Endothelial cell of umbilical vein (primary cell): Measurements from ENCODE around the gene EEF1AKMT4. TPM values are rescaled to one million over a fixed set of nuclear protein-coding genes. Genes with fewer than 3 reads are reported as not detected.

Source experiments
- BruUV-seq: library from RNA; stranded (reverse); fragments of 400-500 nt; replicated peaks from 2 replicates; lab custom pipeline; 2021; lab: Mats Ljungman, UMichigan
- CTCF ChIA-PET: fragments of 300-600, 350-600 bp; sonication (Branson Sonifier 250); formaldehyde crosslinking; loops from one replicate; lab custom pipeline; 2021; ENCODE audit warnings: antibody characterized with exemption, inconsistent platforms; lab: Charles Lee
- POLR2A ChIA-PET: fragments of 300-600, 350-600 bp; sonication (Branson Sonifier 250); formaldehyde crosslinking; loops from one replicate; lab custom pipeline; 2021; ENCODE audit warnings: antibody characterized with exemption, inconsistent platforms; lab: Charles Lee
- DNase-seq: peaks from one replicate; pipeline ENCODE4 v3.0.0-alpha.2; 2011; ENCODE audit warnings: low read depth, low spot score
- FAIRE-seq: peaks from 2 replicates; lab custom pipeline; 2011; peaks lifted over from hg19 to GRCh38; lab: Jason Lieb, UNC
- H2AFZ ChIP-seq: 2 replicates; pipeline ENCODE4 v1.6.0; 2012; ENCODE audit warnings: low read depth, low read length, control low read depth, inconsistent platforms
- H3K27ac ChIP-seq: 2 replicates; pipeline ENCODE4 v1.5.1; 2011; ENCODE audit warnings: low read depth, mild to moderate bottlenecking, control low read depth, low read length, moderate library complexity; ENCODE audit not compliant: insufficient read depth
- H3K27me3 ChIP-seq, 2 experiments: 2 replicates each; pipeline versions ENCODE4 v1.6.0 to v1.6.1; 2011; ENCODE audit warnings: low read length in 2 of 2, mixed read lengths in 1 of 2; ENCODE audit not compliant: control insufficient read depth in 2 of 2, insufficient read depth in 2 of 2
- H3K36me3 ChIP-seq, 2 experiments: 2 replicates in 1 of 2; 3 replicates in 1 of 2; pipeline ENCODE4 v1.5.1; 2011; ENCODE audit warnings: low read length in 2 of 2, mild to moderate bottlenecking in 1 of 2, moderate library complexity in 1 of 2; ENCODE audit not compliant: control insufficient read depth in 2 of 2, insufficient read depth in 2 of 2; ENCODE audit errors: extremely low read depth in 1 of 2
- H3K4me1 ChIP-seq: 3 replicates; pipeline ENCODE4 v1.5.1; 2011; ENCODE audit warnings: mild to moderate bottlenecking, low read length; ENCODE audit not compliant: control insufficient read depth, insufficient read depth; ENCODE audit errors: extremely low read depth
- H3K4me2 ChIP-seq: 2 replicates; pipeline ENCODE4 v1.6.1; 2011; ENCODE audit warnings: low read length, control low read depth, mixed read lengths; ENCODE audit not compliant: insufficient read depth
- H3K4me3 ChIP-seq, 3 experiments: fragments of 200-600 bp in 1 of 3; sonication (generic), shearing (Covaris generic) in 1 of 3; replicated peaks in 1 of 3; 2 replicates each; pipeline ENCODE4 v1.5.1; 2011 to 2016; ENCODE audit warnings: control low read depth in 3 of 3, low read length in 3 of 3, mild to moderate bottlenecking in 2 of 3, inconsistent platforms in 1 of 3, low read depth in 1 of 3, moderate library complexity in 1 of 3; ENCODE audit not compliant: insufficient read depth in 1 of 3
- H3K79me2 ChIP-seq: 2 replicates; pipeline ENCODE4 v1.6.0; 2012; ENCODE audit warnings: low read length, inconsistent platforms; ENCODE audit not compliant: control insufficient read depth, insufficient read depth
- H3K9ac ChIP-seq: replicated peaks from 2 replicates; pipeline ENCODE3; 2011; ENCODE audit warnings: low read length, control low read depth; ENCODE audit not compliant: insufficient read depth; ENCODE audit errors: extremely low read depth
- H3K9me1 ChIP-seq: replicated peaks from 3 replicates; pipeline ENCODE4 v1.6.0; 2011; ENCODE audit warnings: mild to moderate bottlenecking, low read length; ENCODE audit not compliant: control insufficient read depth, insufficient read depth; ENCODE audit errors: extremely low read depth
- H3K9me3 ChIP-seq: replicated peaks from 2 replicates; pipeline ENCODE4 v1.5.1; 2012; ENCODE audit warnings: low read length, inconsistent platforms; ENCODE audit not compliant: control insufficient read depth, insufficient read depth
- H4K20me1 ChIP-seq: replicated peaks from 2 replicates; pipeline ENCODE3; 2011; ENCODE audit warnings: mild to moderate bottlenecking, low read length; ENCODE audit not compliant: control insufficient read depth, insufficient read depth; ENCODE audit errors: extremely low read depth
- EZH2 ChIP-seq: IDR thresholded peaks from 2 replicates; pipeline ENCODE4 v1.6.1; 2012; ENCODE audit warnings: borderline replicate concordance, low read depth, mild to moderate bottlenecking, moderate library complexity, low read length, inconsistent platforms; ENCODE audit not compliant: severe bottlenecking
- FOS ChIP-seq: IDR thresholded peaks from 2 replicates; pipeline ENCODE4 v1.6.1; 2011; ENCODE audit warnings: mild to moderate bottlenecking, low read length, moderate library complexity, borderline replicate concordance; ENCODE audit not compliant: insufficient read depth
- GATA2 ChIP-seq: IDR thresholded peaks from 2 replicates; pipeline ENCODE4 v1.7.0; 2011; ENCODE audit warnings: low read depth, mild to moderate bottlenecking, moderate library complexity, mixed read lengths, low read length; ENCODE audit not compliant: insufficient read length, insufficient read depth
- JUN ChIP-seq: IDR thresholded peaks from 2 replicates; pipeline ENCODE4 v1.6.1; 2011; ENCODE audit warnings: borderline replicate concordance, low read depth; ENCODE audit not compliant: insufficient read length, insufficient read depth
- MYC ChIP-seq: IDR thresholded peaks from one replicate; pipeline ENCODE4 v1.6.1; 2011; ENCODE audit warnings: mild to moderate bottlenecking, low read depth, low read length
- POLR2A ChIP-seq: IDR thresholded peaks from 2 replicates; pipeline ENCODE4 v1.6.1; 2012; ENCODE audit warnings: low read depth, mild to moderate bottlenecking, control low read depth, low read length
- POLR2AphosphoS5 ChIP-seq: IDR thresholded peaks from 2 replicates; pipeline ENCODE4 v1.6.1; 2012; ENCODE audit warnings: low read depth, mild to moderate bottlenecking, control low read depth, low read length, moderate library complexity; ENCODE audit not compliant: insufficient read depth
- dilution Hi-C: fragments of 300-500 bp; cut with MboI; formaldehyde crosslinking; loops from one replicate; pipeline ENCODE4 v1.15.0; 2019; ENCODE audit warnings: low sequenced_read_pairs; ENCODE audit not compliant: extremely low pct_ligation_motif_present
- intact Hi-C: fragments of 100-400 bp; cut with micrococcal nuclease; formaldehyde crosslinking; loops from one replicate; pipeline ENCODE4 v1.10.0; 2022
- polyA plus RNA-seq, 4 experiments: library from polyadenylated mRNA; depleted of rRNA in 3 of 4; stranded (reverse) in 3 of 4; unstranded in 1 of 4; fragments of >200 nt; gene quantifications; 2 replicates each; pipeline versions ENCODE4 v1.2.1 to v1.2.3, GENCODE V29; 2011 to 2012; ENCODE audit warnings: missing spikeins in 1 of 4
- total RNA-seq: library from RNA; stranded (reverse); gene quantifications from 2 replicates; pipeline ENCODE4 v1.2.3, GENCODE V29; 2021
- TF ChIP-seq, protein P1 (sequence below): IDR thresholded peaks from 2 replicates; pipeline ENCODE4 v1.6.1; 2011; ENCODE audit not compliant: insufficient read depth, insufficient read length
- TF ChIP-seq, protein P2 (sequence below), 2 donors: IDR thresholded peaks; 1 replicate in 1 of 2; 2 replicates in 1 of 2; pipeline ENCODE4 v1.5.1; 2011; ENCODE audit warnings: low read length in 2 of 2, mild to moderate bottlenecking in 2 of 2, moderate library complexity in 2 of 2, control low read depth in 1 of 2, inconsistent platforms in 1 of 2, low read depth in 1 of 2; ENCODE audit not compliant: insufficient read depth in 1 of 2; ENCODE audit errors: extremely low read depth in 1 of 2

The EEF1AKMT4 gene
- total and polyA plus RNA-seq, 2 donors (not counting 3 experiments of a cell fraction or from before 2014, with no cell fraction given), result 3.4 to 8.0 TPM

DNA sequence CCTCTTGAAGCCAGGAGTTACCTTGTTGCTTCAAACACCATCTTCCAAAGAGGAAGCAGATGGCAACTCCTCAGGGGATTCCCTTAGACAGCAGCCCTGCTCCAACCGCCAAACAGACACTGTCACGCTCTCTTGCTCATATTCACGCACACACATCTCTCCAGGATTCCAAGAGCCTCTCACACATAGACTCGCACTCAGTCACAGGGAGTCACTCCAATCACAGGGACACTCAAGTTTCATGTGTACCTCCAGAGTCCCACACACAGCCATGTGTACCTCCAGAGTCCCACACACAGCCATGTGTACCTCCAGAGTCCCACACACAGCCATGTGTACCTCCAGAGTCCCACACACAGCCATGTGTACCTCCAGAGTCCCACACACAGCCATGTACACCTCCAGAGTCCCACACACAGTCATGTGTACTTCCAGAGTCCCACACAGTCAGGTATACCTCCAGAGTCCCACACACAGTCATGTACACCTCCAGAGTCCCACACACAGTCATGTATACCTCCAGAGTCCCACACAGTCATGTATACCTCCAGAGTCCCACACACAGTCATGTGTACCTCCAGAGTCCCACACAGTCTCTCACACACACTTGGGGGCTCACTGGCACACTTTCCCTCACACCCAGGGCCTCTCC lies 14.0 kb upstream of the EEF1AKMT4 start:
- no TSS peak for BruUV-seq
- Histone ChIP-seq H3K4me3 (no peak overlapping the region), H3K9me3 (no peaks in the 10 kb centered on the region), H3K4me2 (no peak overlapping the region), H2AFZ (no peak overlapping the region), H4K20me1 (no peaks in the 10 kb centered on the region), H3K36me3 (no peaks in the 10 kb centered on the region), H3K27me3 (peaks cover 21 to 24% of the 10 kb centered on the region in 2 experiments), H3K4me1 (no peaks in the 10 kb centered on the region), H3K9ac (no peak overlapping the region), H3K79me2 (no peaks in the 10 kb centered on the region), H3K9me1 (no peaks in the 10 kb centered on the region), H3K27ac (no peak overlapping the region)
- no peak for FAIRE-seq
- POLR2A ChIA-PET, result no interaction called here
- intact Hi-C loops (no loop called here), dilution Hi-C loops (no loop called here)
- CTCF ChIA-PET, result interaction anchor here (0.6 to 8.1 kb wide), 2 partner anchors 8 to 27 kb away, joined by 3 to 98 read pairs; partner anchors contain the start of gene VWA5B2
- TF ChIP-seq EZH2 (no peak), MYC (no peak), FOS (no peak), POLR2AphosphoS5 (no peak), POLR2A (no peak), GATA2 (no peak), JUN (no peak)
- TF ChIP-seq, protein P1, sequence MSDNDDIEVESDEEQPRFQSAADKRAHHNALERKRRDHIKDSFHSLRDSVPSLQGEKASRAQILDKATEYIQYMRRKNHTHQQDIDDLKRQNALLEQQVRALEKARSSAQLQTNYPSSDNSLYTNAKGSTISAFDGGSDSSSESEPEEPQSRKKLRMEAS, result no peak
- TF ChIP-seq, protein P2, sequence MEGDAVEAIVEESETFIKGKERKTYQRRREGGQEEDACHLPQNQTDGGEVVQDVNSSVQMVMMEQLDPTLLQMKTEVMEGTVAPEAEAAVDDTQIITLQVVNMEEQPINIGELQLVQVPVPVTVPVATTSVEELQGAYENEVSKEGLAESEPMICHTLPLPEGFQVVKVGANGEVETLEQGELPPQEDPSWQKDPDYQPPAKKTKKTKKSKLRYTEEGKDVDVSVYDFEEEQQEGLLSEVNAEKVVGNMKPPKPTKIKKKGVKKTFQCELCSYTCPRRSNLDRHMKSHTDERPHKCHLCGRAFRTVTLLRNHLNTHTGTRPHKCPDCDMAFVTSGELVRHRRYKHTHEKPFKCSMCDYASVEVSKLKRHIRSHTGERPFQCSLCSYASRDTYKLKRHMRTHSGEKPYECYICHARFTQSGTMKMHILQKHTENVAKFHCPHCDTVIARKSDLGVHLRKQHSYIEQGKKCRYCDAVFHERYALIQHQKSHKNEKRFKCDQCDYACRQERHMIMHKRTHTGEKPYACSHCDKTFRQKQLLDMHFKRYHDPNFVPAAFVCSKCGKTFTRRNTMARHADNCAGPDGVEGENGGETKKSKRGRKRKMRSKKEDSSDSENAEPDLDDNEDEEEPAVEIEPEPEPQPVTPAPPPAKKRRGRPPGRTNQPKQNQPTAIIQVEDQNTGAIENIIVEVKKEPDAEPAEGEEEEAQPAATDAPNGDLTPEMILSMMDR (IDR thresholded peaks at IDR 0.05; ENCODE audit: extremely low read depth in 1 of 2, insufficient read depth in 1 of 2, low read depth in 1 of 2, low read length in 2 of 2), result no peak
- no peak for DNase-seq
